AG09309 (cell line): ENCODE results near the gene DPP10.

Experiments used
- DNase-seq: peaks from one replicate; pipeline ENCODE4 v3.0.0-alpha.2; 2010; ENCODE audit warnings: low read depth
- H3K4me3 ChIP-seq: 2 replicates; pipeline ENCODE4 v1.5.1; 2011; ENCODE audit warnings: mild to moderate bottlenecking, low read depth, low read length, moderate library complexity; ENCODE audit not compliant: control insufficient read depth
- TF ChIP-seq, protein P1 (sequence below): IDR thresholded peaks from 2 replicates; pipeline ENCODE4 v1.5.1; 2011; ENCODE audit warnings: mild to moderate bottlenecking, low read depth, low read length, inconsistent platforms; ENCODE audit not compliant: insufficient read depth, control insufficient read depth; ENCODE audit errors: missing control alignments

Gene DPP10

DNA sequence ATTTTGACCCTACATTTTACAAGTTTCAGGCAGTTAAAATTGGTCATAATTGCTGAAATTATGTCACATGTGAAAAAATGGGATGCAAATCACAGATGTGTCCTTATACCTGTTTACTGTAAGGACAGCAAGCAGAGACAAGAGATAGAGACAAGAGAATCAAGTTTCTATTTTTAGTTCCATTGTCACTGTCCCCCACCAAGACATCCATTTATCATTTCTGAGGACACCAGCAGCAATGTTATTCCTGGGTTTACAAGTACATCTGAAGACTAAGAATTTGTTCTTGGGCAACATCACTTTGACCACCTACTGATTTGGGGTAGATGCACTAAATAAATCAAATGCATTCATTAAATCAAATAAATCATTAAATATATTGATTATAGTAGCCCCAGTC, 1111.7 kb downstream of the DPP10 start:
- no peak overlapping the region for H3K4me3 ChIP-seq
- TF ChIP-seq, protein P1, sequence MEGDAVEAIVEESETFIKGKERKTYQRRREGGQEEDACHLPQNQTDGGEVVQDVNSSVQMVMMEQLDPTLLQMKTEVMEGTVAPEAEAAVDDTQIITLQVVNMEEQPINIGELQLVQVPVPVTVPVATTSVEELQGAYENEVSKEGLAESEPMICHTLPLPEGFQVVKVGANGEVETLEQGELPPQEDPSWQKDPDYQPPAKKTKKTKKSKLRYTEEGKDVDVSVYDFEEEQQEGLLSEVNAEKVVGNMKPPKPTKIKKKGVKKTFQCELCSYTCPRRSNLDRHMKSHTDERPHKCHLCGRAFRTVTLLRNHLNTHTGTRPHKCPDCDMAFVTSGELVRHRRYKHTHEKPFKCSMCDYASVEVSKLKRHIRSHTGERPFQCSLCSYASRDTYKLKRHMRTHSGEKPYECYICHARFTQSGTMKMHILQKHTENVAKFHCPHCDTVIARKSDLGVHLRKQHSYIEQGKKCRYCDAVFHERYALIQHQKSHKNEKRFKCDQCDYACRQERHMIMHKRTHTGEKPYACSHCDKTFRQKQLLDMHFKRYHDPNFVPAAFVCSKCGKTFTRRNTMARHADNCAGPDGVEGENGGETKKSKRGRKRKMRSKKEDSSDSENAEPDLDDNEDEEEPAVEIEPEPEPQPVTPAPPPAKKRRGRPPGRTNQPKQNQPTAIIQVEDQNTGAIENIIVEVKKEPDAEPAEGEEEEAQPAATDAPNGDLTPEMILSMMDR, result no peak
- DNase-seq, result no peak

- no peak for DNase-seq
- H3K4me3 ChIP-seq, result no peak overlapping the region
- TF ChIP-seq, protein P1, result no peak
These were observed 1116.3 kb downstream of the DPP10 start for GRCh38 chr2:115558725-115559124.

GRCh38 chr2:115560666-115561065, 1118.2 kb downstream of the DPP10 start:
- DNase-seq, result no peak
- H3K4me3 ChIP-seq, result no peak overlapping the region
- TF ChIP-seq, protein P1, result no peak

- DNase-seq, result no peak
- TF ChIP-seq, protein P1, result no peak
- no peak overlapping the region for H3K4me3 ChIP-seq
These were observed 1126.2 kb downstream of the DPP10 start for GRCh38 chr2:115568643-115569042.

- no peak overlapping the region for H3K4me3 ChIP-seq
- TF ChIP-seq, protein P1, result no peak
- no peak for DNase-seq
These were observed 1127.1 kb downstream of the DPP10 start for GRCh38 chr2:115569547-115569946.

GRCh38 chr2:115572746-115573145, 1130.3 kb downstream of the DPP10 start:
- TF ChIP-seq, protein P1, result no peak
- H3K4me3 ChIP-seq, result no peak overlapping the region
- DNase-seq, result no peak

DNA sequence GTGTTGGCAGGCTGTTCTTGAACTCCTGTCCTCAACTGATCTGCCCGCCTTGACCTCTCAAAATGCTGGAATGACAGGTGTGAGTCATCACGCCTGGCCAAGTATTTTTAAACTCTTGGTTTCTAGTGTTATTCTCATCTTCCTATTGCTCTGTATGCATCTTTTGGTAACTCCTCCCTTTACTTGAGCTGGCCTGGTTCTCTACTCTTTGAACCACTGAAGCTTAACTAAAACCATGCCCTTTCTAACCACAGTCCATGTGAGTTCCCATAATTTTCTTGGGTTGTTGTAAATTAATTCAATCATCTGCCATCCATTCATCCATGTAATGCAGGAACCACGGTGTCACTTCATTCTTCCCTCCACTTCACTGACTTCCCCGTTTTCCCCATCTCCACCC, 1131.3 kb downstream of the DPP10 start:
- TF ChIP-seq, protein P1, result no peak

More for the DNA sequence above, 1131.3 kb downstream of the DPP10 start:
- DNase-seq, result no peak
- H3K4me3 ChIP-seq, result no peak overlapping the region
